ENCODE results near the gene CFAP221.

The CFAP221 gene

GRCh38 chr2:119682578-119682977, 138.3 kb downstream of the CFAP221 start:
- TF ChIP-seq, protein P1, sequence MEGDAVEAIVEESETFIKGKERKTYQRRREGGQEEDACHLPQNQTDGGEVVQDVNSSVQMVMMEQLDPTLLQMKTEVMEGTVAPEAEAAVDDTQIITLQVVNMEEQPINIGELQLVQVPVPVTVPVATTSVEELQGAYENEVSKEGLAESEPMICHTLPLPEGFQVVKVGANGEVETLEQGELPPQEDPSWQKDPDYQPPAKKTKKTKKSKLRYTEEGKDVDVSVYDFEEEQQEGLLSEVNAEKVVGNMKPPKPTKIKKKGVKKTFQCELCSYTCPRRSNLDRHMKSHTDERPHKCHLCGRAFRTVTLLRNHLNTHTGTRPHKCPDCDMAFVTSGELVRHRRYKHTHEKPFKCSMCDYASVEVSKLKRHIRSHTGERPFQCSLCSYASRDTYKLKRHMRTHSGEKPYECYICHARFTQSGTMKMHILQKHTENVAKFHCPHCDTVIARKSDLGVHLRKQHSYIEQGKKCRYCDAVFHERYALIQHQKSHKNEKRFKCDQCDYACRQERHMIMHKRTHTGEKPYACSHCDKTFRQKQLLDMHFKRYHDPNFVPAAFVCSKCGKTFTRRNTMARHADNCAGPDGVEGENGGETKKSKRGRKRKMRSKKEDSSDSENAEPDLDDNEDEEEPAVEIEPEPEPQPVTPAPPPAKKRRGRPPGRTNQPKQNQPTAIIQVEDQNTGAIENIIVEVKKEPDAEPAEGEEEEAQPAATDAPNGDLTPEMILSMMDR (IDR thresholded peaks at IDR 0.05; ENCODE audit: low read depth, low read length): no peak
- in situ Hi-C loops (cut with HindIII; ENCODE audit: low sequenced_read_pairs): no loop called here
- DNase-seq (ENCODE audit: low read depth, low spot score): no peak
- H3K4me3 ChIP-seq (ENCODE audit: low read depth, low read length): no peak overlapping the region

- H3K4me3 ChIP-seq (ENCODE audit: low read depth, low read length): no peak overlapping the region
- TF ChIP-seq, protein P1 (IDR thresholded peaks at IDR 0.05; ENCODE audit: low read depth, low read length): no peak
- in situ Hi-C loops (cut with HindIII; ENCODE audit: low sequenced_read_pairs): no loop called here
- no peak for DNase-seq (ENCODE audit: low read depth, low spot score)
These were observed 138.9 kb downstream of the CFAP221 start for GRCh38 chr2:119683074-119683712.

- DNase-seq (ENCODE audit: low read depth, low spot score): peak; percentile 27
- H3K4me3 ChIP-seq (ENCODE audit: low read depth, low read length): no peak overlapping the region
- in situ Hi-C loops (cut with HindIII; ENCODE audit: low sequenced_read_pairs): no loop called here
- TF ChIP-seq, protein P1 (IDR thresholded peaks at IDR 0.05; ENCODE audit: low read depth, low read length): no peak
These were observed 139.6 kb downstream of the CFAP221 start for GRCh38 chr2:119683713-119684443.

DNA sequence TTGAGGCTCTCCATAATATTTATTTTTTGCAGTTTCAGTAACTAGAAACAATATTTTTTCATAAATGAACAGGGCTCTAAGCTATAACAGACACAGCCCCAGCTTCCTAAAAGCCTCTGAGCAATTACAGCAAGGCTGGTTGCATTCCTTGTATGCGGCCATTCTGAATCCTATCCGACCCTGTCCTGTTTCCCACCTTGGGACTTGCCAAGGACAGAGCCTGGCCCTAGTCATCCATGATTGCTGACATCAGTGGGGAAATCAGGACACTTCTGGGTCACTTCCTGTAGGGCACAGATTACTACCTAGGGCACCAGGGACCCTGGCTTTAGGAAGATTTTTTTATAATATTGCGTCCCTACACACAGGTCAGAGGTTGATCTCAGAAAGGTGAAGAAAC, 140.3 kb downstream of the CFAP221 start:
- no peak for DNase-seq (ENCODE audit: low read depth, low spot score)
- H3K4me3 ChIP-seq (ENCODE audit: low read depth, low read length): no peak overlapping the region
- in situ Hi-C loops (cut with HindIII; ENCODE audit: low sequenced_read_pairs): no loop called here
- TF ChIP-seq, protein P1 (IDR thresholded peaks at IDR 0.05; ENCODE audit: low read depth, low read length): no peak

GRCh38 chr2:119688616-119689015, 144.4 kb downstream of the CFAP221 start:
- no peak overlapping the region for H3K4me3 ChIP-seq (ENCODE audit: low read depth, low read length)
- TF ChIP-seq, protein P1 (IDR thresholded peaks at IDR 0.05; ENCODE audit: low read depth, low read length): no peak
- no peak for DNase-seq (ENCODE audit: low read depth, low spot score)
- in situ Hi-C loops (cut with HindIII; ENCODE audit: low sequenced_read_pairs): no loop called here

GRCh38 chr2:119689218-119689617, 145.0 kb downstream of the CFAP221 start:
- in situ Hi-C loops (cut with HindIII; ENCODE audit: low sequenced_read_pairs): no loop called here
- TF ChIP-seq, protein P1 (IDR thresholded peaks at IDR 0.05; ENCODE audit: low read depth, low read length): no peak
- H3K4me3 ChIP-seq (ENCODE audit: low read depth, low read length): no peak overlapping the region

More at GRCh38 chr2:119689218-119689617, 145.0 kb downstream of the CFAP221 start:
- no peak for DNase-seq (ENCODE audit: low read depth, low spot score)
